IMR-90 (cell line): ENCODE data around the gene C22orf15. TPM values are rescaled to one million over a fixed set of nuclear protein-coding genes. Genes with fewer than 3 reads are reported as not detected.
A peak's percentile ranks its signal among the peaks of the same experiment; 100 is the strongest.

Source experiments
- ATAC-seq: fragments of 200-7000 bp; cut with Tn5 transposase; 2 replicates; pipeline ENCODE4 v1.9.1; 2020; ENCODE audit warnings: low read depth, mild to moderate bottlenecking, moderate library complexity
- BruUV-seq: library from RNA; stranded (reverse); fragments of 400-500 nt; replicated peaks from 2 replicates; lab custom pipeline; 2021; lab: Mats Ljungman, UMichigan
- CTCF ChIA-PET: fragments of 300-600 bp; formaldehyde crosslinking; extraction: SDS; loops from one replicate; lab custom pipeline; 2021; ENCODE audit warnings: antibody characterized with exemption; lab: Yijun Ruan, JAX
- POLR2A ChIA-PET: fragments of 300-600 bp; sonication (Branson Sonifier 250); formaldehyde crosslinking; loops from one replicate; lab custom pipeline; 2022; ENCODE audit warnings: antibody characterized with exemption; ENCODE audit not compliant: unreplicated experiment; lab: Charles Lee
- DNase-seq: peaks from one replicate; pipeline ENCODE4 v3.0.0; 2013
- H2AFZ ChIP-seq: replicated peaks from 2 replicates; pipeline ENCODE3; 2013; ENCODE audit warnings: low read length, mild to moderate bottlenecking; ENCODE audit not compliant: poor library complexity
- H2AK5ac ChIP-seq: 2 replicates; pipeline ENCODE4 v1.6.1; 2013; ENCODE audit warnings: low read depth, low read length, inconsistent platforms
- H2AK9ac ChIP-seq: replicated peaks from 2 replicates; pipeline ENCODE3; 2013; ENCODE audit warnings: mild to moderate bottlenecking, low read depth, low read length, moderate library complexity; ENCODE audit not compliant: poor library complexity
- H2BK120ac ChIP-seq: 2 replicates; pipeline ENCODE4 v1.6.1; 2013; ENCODE audit warnings: low read depth, low read length, inconsistent platforms
- H2BK15ac ChIP-seq: 3 replicates; pipeline ENCODE4 v1.6.1; 2013; ENCODE audit warnings: low read depth, low read length, inconsistent platforms
- H2BK20ac ChIP-seq: 2 replicates; pipeline ENCODE4 v1.6.1; 2013; ENCODE audit warnings: low read depth, mild to moderate bottlenecking, inconsistent platforms, low read length, moderate library complexity
- H2BK5ac ChIP-seq: 2 replicates; pipeline ENCODE4 v1.6.1; 2013; ENCODE audit warnings: mild to moderate bottlenecking, low read depth, low read length, inconsistent platforms; ENCODE audit not compliant: poor library complexity, severe bottlenecking
- H3K14ac ChIP-seq: replicated peaks from 2 replicates; pipeline ENCODE4 v1.6.1; 2013; ENCODE audit warnings: low read depth, low read length, inconsistent platforms
- H3K18ac ChIP-seq: 2 replicates; pipeline ENCODE4 v1.6.1; 2013; ENCODE audit warnings: low read depth, low read length, control low read depth
- H3K23ac ChIP-seq: 2 replicates; pipeline ENCODE4 v1.6.1; 2013; ENCODE audit warnings: low read depth, low read length, inconsistent platforms
- H3K27ac ChIP-seq: 2 replicates; pipeline ENCODE4 v1.5.1; 2013; ENCODE audit warnings: mild to moderate bottlenecking, control low read depth, low read length; ENCODE audit not compliant: insufficient read depth
- H3K27me3 ChIP-seq: 2 replicates; pipeline ENCODE4 v1.6.1; 2013; ENCODE audit warnings: low read length; ENCODE audit not compliant: control insufficient read depth, insufficient read depth
- H3K36me3 ChIP-seq: 2 replicates; pipeline ENCODE4 v1.6.1; 2013; ENCODE audit warnings: low read length, mixed read lengths; ENCODE audit not compliant: control insufficient read depth, insufficient read depth
- H3K4ac ChIP-seq: 2 replicates; pipeline ENCODE4 v1.6.1; 2013; ENCODE audit warnings: low read depth, low read length, inconsistent platforms
- H3K4me1 ChIP-seq: 2 replicates; pipeline ENCODE4 v1.6.1; 2013; ENCODE audit warnings: low read length, mixed read lengths; ENCODE audit not compliant: control insufficient read depth, insufficient read depth
- H3K4me2 ChIP-seq: 2 replicates; pipeline ENCODE4 v1.6.1; 2013; ENCODE audit warnings: low read depth, mild to moderate bottlenecking, control low read depth, low read length, moderate library complexity
- H3K4me3 ChIP-seq: 2 replicates; pipeline ENCODE4 v1.5.1; 2013; ENCODE audit warnings: low read depth, mild to moderate bottlenecking, control low read depth, low read length, moderate library complexity; ENCODE audit not compliant: insufficient read depth
- H3K56ac ChIP-seq: 2 replicates; pipeline ENCODE4 v1.6.1; 2013; ENCODE audit warnings: low read length, inconsistent platforms; ENCODE audit not compliant: insufficient read depth; ENCODE audit errors: extremely low read depth
- H3K79me1 ChIP-seq, 2 experiments: 2 replicates each; pipeline ENCODE4 v1.6.1; 2013; ENCODE audit warnings: low read length in 2 of 2, inconsistent platforms in 1 of 2, low read depth in 1 of 2
- H3K9ac ChIP-seq: 2 replicates; pipeline ENCODE4 v1.6.1; 2013; ENCODE audit warnings: low read depth, low read length, control low read depth
- H3K9me1 ChIP-seq: 2 replicates; pipeline ENCODE4 v1.6.1; 2013; ENCODE audit warnings: low read length, inconsistent platforms; ENCODE audit not compliant: insufficient read depth
- H3K9me3 ChIP-seq: 2 replicates; pipeline ENCODE4 v1.6.1; 2013; ENCODE audit warnings: low read length; ENCODE audit not compliant: control insufficient read depth, insufficient read depth
- H4K20me1 ChIP-seq: 2 replicates; pipeline ENCODE4 v1.6.1; 2013; ENCODE audit warnings: low read length, inconsistent platforms; ENCODE audit not compliant: insufficient read depth
- H4K5ac ChIP-seq: 2 replicates; pipeline ENCODE4 v1.6.1; 2013; ENCODE audit warnings: mild to moderate bottlenecking, low read depth, low read length, control low read depth
- H4K8ac ChIP-seq, 2 experiments: 2 replicates each; pipeline ENCODE4 v1.6.1; 2013; ENCODE audit warnings: low read depth in 2 of 2, low read length in 2 of 2, control low read depth in 1 of 2, inconsistent platforms in 1 of 2
- H4K91ac ChIP-seq: 2 replicates; pipeline ENCODE4 v1.6.1; 2013; ENCODE audit warnings: low read depth, low read length, inconsistent platforms; ENCODE audit not compliant: insufficient read depth
- BHLHE40 ChIP-seq: fragments of 150-350 bp; IDR thresholded peaks from 2 replicates; pipeline ENCODE4 v1.6.1; 2016; ENCODE audit warnings: mild to moderate bottlenecking, low read depth, low read length
- CEBPB ChIP-seq: IDR thresholded peaks from 2 replicates; pipeline ENCODE4 v1.6.1; 2012; ENCODE audit warnings: low read depth, low read length, improper control_type of control experiment
- CHD1 ChIP-seq: IDR thresholded peaks from 2 replicates; pipeline ENCODE4 v1.6.1; 2012; ENCODE audit warnings: low read depth, low read length, improper control_type of control experiment
- ELK1 ChIP-seq: fragments of 150-350 bp; IDR thresholded peaks from 2 replicates; pipeline ENCODE4 v1.6.1; 2016; ENCODE audit warnings: low read depth, mild to moderate bottlenecking, low read length, moderate library complexity, borderline replicate concordance
- FOS ChIP-seq: fragments of 150-350 bp; IDR thresholded peaks from 2 replicates; pipeline ENCODE4 v1.6.1; 2016; ENCODE audit warnings: low read depth, low read length
- MAFK ChIP-seq: IDR thresholded peaks from 2 replicates; pipeline ENCODE4 v1.6.1; 2012; ENCODE audit warnings: low read depth, low read length, improper control_type of control experiment
- MAZ ChIP-seq: IDR thresholded peaks from 2 replicates; pipeline ENCODE4 v1.6.1; 2012; ENCODE audit warnings: low read depth, mild to moderate bottlenecking, low read length, improper control_type of control experiment, moderate library complexity, borderline replicate concordance
- MXI1 ChIP-seq: IDR thresholded peaks from 2 replicates; pipeline ENCODE4 v1.6.1; 2012; ENCODE audit warnings: low read depth, mild to moderate bottlenecking, low read length, moderate library complexity, borderline replicate concordance
- NFE2L2 ChIP-seq: fragments of 150-350 bp; IDR thresholded peaks from 2 replicates; pipeline ENCODE4 v1.6.1; 2016; ENCODE audit warnings: low read depth, mild to moderate bottlenecking, low read length
- POLR2A ChIP-seq: IDR thresholded peaks from 2 replicates; pipeline ENCODE4 v1.6.1; 2012; ENCODE audit warnings: mild to moderate bottlenecking, low read depth, low read length
- RAD21 ChIP-seq: IDR thresholded peaks from 2 replicates; pipeline ENCODE4 v1.6.1; 2012; ENCODE audit warnings: low read length, improper control_type of control experiment
- RCOR1 ChIP-seq: IDR thresholded peaks from 2 replicates; pipeline ENCODE4 v1.6.1; 2012; ENCODE audit warnings: mild to moderate bottlenecking, low read length, improper control_type of control experiment; ENCODE audit not compliant: insufficient replicate concordance
- RFX5 ChIP-seq: IDR thresholded peaks from 2 replicates; pipeline ENCODE4 v1.8.0; 2012; ENCODE audit warnings: low read depth, mild to moderate bottlenecking, low read length, moderate library complexity
- SMC3 ChIP-seq: fragments of 150-350 bp; IDR thresholded peaks from 2 replicates; pipeline ENCODE4 v1.6.1; 2016; ENCODE audit warnings: low read depth, mild to moderate bottlenecking, antibody characterized with exemption, low read length, moderate library complexity
- USF2 ChIP-seq: fragments of 150-350 bp; IDR thresholded peaks from 2 replicates; pipeline ENCODE4 v1.6.1; 2017; ENCODE audit warnings: mild to moderate bottlenecking, antibody characterized with exemption, low read length, low read depth
- WGBS, 2 experiments: methylation state at CpG; one replicate each; pipeline versions ENCODE4 v1.1.5 to v1.1.7; 2013; ENCODE audit warnings: missing lambda C conversion rate in 2 of 2; ENCODE audit not compliant: insufficient read length in 1 of 2; ENCODE audit errors: extremely low coverage in 2 of 2; 5-methylcytosine and 5-hydroxymethylcytosine counted together
- dilution Hi-C: fragments of 300-500 bp; cut with HindIII; formaldehyde crosslinking; loops from one replicate; pipeline ENCODE4 v1.14.3; 2018; ENCODE audit warnings: low sequenced_read_pairs; ENCODE audit not compliant: unreplicated experiment
- in situ Hi-C: fragments of 300-500 bp; cut with MboI; formaldehyde crosslinking; loops from 3 replicates; pipeline ENCODE4 v1.14.3; 2019; ENCODE audit warnings: low sequenced_read_pairs, inconsistent platforms, mixed read lengths
- intact Hi-C: fragments of 100-400 bp; cut with micrococcal nuclease; formaldehyde crosslinking; loops from 2 replicates; pipeline ENCODE4 v1.10.0; 2022
- polyA plus RNA-seq, 3 experiments: library from polyadenylated mRNA; depleted of rRNA; stranded (reverse); fragments of >200 nt; gene quantifications; 2 replicates each; pipeline ENCODE4 v1.2.3, GENCODE V29; 2012; ENCODE audit warnings: low replicate concordance in 1 of 3
- total RNA-seq: library from RNA; depleted of rRNA; stranded (reverse); fragments of >200 nt; gene quantifications from 2 replicates; pipeline ENCODE4 v1.2.3, GENCODE V29; 2012
- TF ChIP-seq, protein P1 (sequence below): conservative IDR thresholded peaks from 2 replicates; pipeline ENCODE4 v1.5.1; 2012; ENCODE audit warnings: mild to moderate bottlenecking, low read depth, low read length, improper control_type of control experiment

C22orf15 gene
- total and polyA plus RNA-seq, 2 of the 4 experiments (the other 2 are of a cell fraction): 2.3 to 3.1 TPM

GRCh38 chr22:23753385-23753784 lies 9.4 kb upstream of the C22orf15 start:
- DNase-seq: no peak
- Histone ChIP-seq H3K27ac (no peak overlapping the region), H3K9me1 (peaks cover 5% of the 10 kb centered on the region), H2BK20ac (no peak overlapping the region), H3K27me3 (0 out of 2 replicates have a peak, but pooled peaks cover 1% of the 10 kb centered on the region), H4K20me1 (no peaks in the 10 kb centered on the region), H2AK5ac (no peak overlapping the region), H4K91ac (no peak overlapping the region), H3K79me1 (peaks cover 8 to 14% of the 10 kb centered on the region in 2 experiments; a peak in 3 of 4 replicates), H3K14ac (no peak overlapping the region), H3K18ac (no peak overlapping the region), H3K56ac (no peak overlapping the region), H3K4ac (no peak overlapping the region), H3K36me3 (no peaks in the 10 kb centered on the region), H2AK9ac (peak overlapping the region; percentile 24), H2BK120ac (no peak overlapping the region), H4K8ac (no peak overlapping the region), H3K4me3 (no peak overlapping the region), H3K9me3 (no peaks in the 10 kb centered on the region), H3K9ac (no peak overlapping the region), H4K5ac (no peak overlapping the region), H2BK15ac (no peak overlapping the region), H3K4me2 (no peak overlapping the region), H3K23ac (no peak overlapping the region), H2AFZ (no peak overlapping the region), H2BK5ac (no peak overlapping the region), H3K4me1 (peaks cover 4% of the 10 kb centered on the region)
- BruUV-seq: no TSS peak
- dilution Hi-C loops (no loop called here), intact Hi-C loops (no loop called here), in situ Hi-C loops (no loop called here)
- 50% methylated on average over 1 of the region's 2 CpGs; no CpG with 5 or more reads in 1 of the 2 experiments for WGBS, 2 experiments
- no peak for TF ChIP-seq FOS
- no peak for TF ChIP-seq NFE2L2
- no peak for TF ChIP-seq CEBPB
- no peak for TF ChIP-seq ELK1
- no peak for TF ChIP-seq CHD1
- no peak for TF ChIP-seq POLR2A
- TF ChIP-seq MAZ: no peak
- TF ChIP-seq RCOR1: no peak
- TF ChIP-seq RFX5: no peak
- TF ChIP-seq, protein P1, sequence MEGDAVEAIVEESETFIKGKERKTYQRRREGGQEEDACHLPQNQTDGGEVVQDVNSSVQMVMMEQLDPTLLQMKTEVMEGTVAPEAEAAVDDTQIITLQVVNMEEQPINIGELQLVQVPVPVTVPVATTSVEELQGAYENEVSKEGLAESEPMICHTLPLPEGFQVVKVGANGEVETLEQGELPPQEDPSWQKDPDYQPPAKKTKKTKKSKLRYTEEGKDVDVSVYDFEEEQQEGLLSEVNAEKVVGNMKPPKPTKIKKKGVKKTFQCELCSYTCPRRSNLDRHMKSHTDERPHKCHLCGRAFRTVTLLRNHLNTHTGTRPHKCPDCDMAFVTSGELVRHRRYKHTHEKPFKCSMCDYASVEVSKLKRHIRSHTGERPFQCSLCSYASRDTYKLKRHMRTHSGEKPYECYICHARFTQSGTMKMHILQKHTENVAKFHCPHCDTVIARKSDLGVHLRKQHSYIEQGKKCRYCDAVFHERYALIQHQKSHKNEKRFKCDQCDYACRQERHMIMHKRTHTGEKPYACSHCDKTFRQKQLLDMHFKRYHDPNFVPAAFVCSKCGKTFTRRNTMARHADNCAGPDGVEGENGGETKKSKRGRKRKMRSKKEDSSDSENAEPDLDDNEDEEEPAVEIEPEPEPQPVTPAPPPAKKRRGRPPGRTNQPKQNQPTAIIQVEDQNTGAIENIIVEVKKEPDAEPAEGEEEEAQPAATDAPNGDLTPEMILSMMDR: no peak
- TF ChIP-seq BHLHE40: no peak
- TF ChIP-seq RAD21: no peak
- no peak for TF ChIP-seq MAFK
- no peak for TF ChIP-seq SMC3
- no peak for TF ChIP-seq USF2
- TF ChIP-seq MXI1: no peak
- ChIA-PET CTCF (no interaction called here), POLR2A (no interaction called here)
- ATAC-seq: no peak
